LoVo (cell line): Measurements from ENCODE around the gene RNF113B.

Experiments
- DNase-seq: peaks from one replicate; pipeline ENCODE4 v3.0.0-alpha.2; 2016; ENCODE audit warnings: low spot score

RNF113B gene

GRCh38 chr13:98141091-98141490 is 36.0 kb downstream of the RNF113B start:
- DNase-seq = no peak

GRCh38 chr13:98134901-98135300 is 42.2 kb downstream of the RNF113B start:
- no peak for DNase-seq

GRCh38 chr13:98133946-98134345 is 43.1 kb downstream of the RNF113B start:
- no peak for DNase-seq

DNA sequence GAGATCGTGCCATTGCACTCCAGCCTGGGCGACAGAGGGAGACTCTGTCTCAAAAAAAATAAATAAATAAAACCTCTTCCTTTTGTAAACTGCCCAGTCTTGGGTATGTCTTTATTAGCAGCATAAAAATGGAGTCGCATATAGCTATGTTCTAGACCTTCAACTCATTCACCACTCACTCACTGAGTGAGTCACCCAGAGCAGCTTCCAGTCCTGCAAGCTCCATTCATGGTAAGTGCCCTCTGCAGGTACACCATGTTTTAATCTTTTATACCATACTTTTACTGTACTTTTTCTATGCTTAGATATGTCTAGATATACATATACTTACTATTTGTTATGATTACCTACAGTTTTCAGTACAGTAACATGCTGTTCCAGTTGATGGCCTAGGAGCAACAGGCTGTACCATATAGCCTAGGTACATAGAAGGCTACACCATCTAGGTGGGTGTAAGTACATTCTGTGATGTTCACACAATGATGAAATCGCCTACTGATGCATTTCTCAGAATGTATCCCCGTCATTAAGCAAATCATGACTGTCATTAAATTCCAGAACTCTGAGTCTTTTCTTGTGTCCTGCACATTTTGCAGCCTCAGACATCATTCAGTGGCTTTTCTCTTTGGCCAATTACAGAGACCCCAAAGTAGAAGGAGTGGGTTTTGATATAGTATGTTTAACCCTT is 47.9 kb downstream of the RNF113B start:
- DNase-seq = no peak
